MCF 10A (cell line): ENCODE measurements around the gene TMEM41A. TPM values are rescaled to one million over a fixed set of nuclear protein-coding genes. Genes with fewer than 3 reads are reported as not detected.

Source experiments
- BruUV-seq: library from RNA; stranded (reverse); fragments of 400-500 nt; replicated peaks from 2 replicates; lab custom pipeline; 2021; lab: Mats Ljungman, UMichigan
- CTCF ChIA-PET: fragments of 300-600 bp; sonication (Branson Sonifier 250); formaldehyde crosslinking; extraction: SDS; loops from one replicate; lab custom pipeline; 2021; ENCODE audit warnings: antibody characterized with exemption, inconsistent platforms; lab: Yijun Ruan, JAX
- POLR2A ChIA-PET: fragments of 300-600, 350-650 bp; sonication (Branson Sonifier 250); formaldehyde crosslinking; extraction: SDS; loops from one replicate; lab custom pipeline; 2020; ENCODE audit warnings: antibody characterized with exemption, inconsistent platforms; lab: Yijun Ruan, JAX
- DNase-seq: peaks from one replicate; pipeline ENCODE4 v3.0.0-alpha.2; 2018; ENCODE audit not compliant: unreplicated experiment
- H3K27ac Mint-ChIP-seq: one replicate; pipeline ENCODE4 v1.8.0; 2022; ENCODE audit warnings: mild to moderate bottlenecking, low read depth, mixed read lengths; ENCODE audit not compliant: unreplicated experiment
- H3K27me3 Mint-ChIP-seq: one replicate; pipeline ENCODE4 v1.8.0; 2022; ENCODE audit warnings: mixed read lengths; ENCODE audit not compliant: insufficient read depth, unreplicated experiment
- H3K36me3 Mint-ChIP-seq: one replicate; pipeline ENCODE4 v1.8.0; 2022; ENCODE audit warnings: mild to moderate bottlenecking, moderate library complexity, mixed read lengths; ENCODE audit not compliant: insufficient read depth, unreplicated experiment
- H3K4me1 Mint-ChIP-seq: one replicate; pipeline ENCODE4 v1.8.0; 2022; ENCODE audit warnings: mixed read lengths; ENCODE audit not compliant: insufficient read depth, unreplicated experiment
- H3K4me3 Mint-ChIP-seq: one replicate; pipeline ENCODE4 v1.8.0; 2022; ENCODE audit warnings: mild to moderate bottlenecking, moderate library complexity, mixed read lengths; ENCODE audit not compliant: unreplicated experiment
- H3K9me3 Mint-ChIP-seq: one replicate; pipeline ENCODE4 v1.8.0; 2022; ENCODE audit warnings: mixed read lengths; ENCODE audit not compliant: unreplicated experiment
- CTCF ChIP-seq: fragments of 200-600 bp; IDR thresholded peaks from one replicate; pipeline ENCODE4 v1.8.0; 2022; ENCODE audit warnings: antibody characterized with exemption, mild to moderate bottlenecking; ENCODE audit not compliant: unreplicated experiment
- intact Hi-C: fragments of 100-400 bp; cut with micrococcal nuclease; formaldehyde crosslinking; loops from 2 replicates; pipeline ENCODE4 v1.14.1; 2022
- total RNA-seq: library from RNA; stranded (reverse); gene quantifications from 2 replicates; pipeline ENCODE4 v1.2.3, GENCODE V29; 2022

The TMEM41A gene
- total RNA-seq, 1 experiment from 2014 or later, result 15.3 TPM

- BruUV-seq, result no TSS peak
- Mint-ChIP-seq H3K27me3 (no peaks in the 10 kb centered on the region), H3K27ac (no peak overlapping the region), H3K9me3 (no peaks in the 10 kb centered on the region), H3K4me1 (peaks cover 10% of the 10 kb centered on the region), H3K4me3 (no peak overlapping the region), H3K36me3 (no peaks in the 10 kb centered on the region)
- POLR2A ChIA-PET, result no interaction called here
- CTCF ChIA-PET, result interaction anchor here (0.6 to 1.0 kb wide), 2 partner anchors 31 to 1496 kb away, joined by 3 to 5 read pairs; no protein-coding TSS in a partner anchor
- no peak for DNase-seq
- TF ChIP-seq CTCF, result no peak
- intact Hi-C loops, result no loop called here
Observed at GRCh38 chr3:185502987-185503386, 4.2 kb upstream of the TMEM41A start.

GRCh38 chr3:185490241-185490640 lies 8.6 kb downstream of the TMEM41A start:
- H3K36me3 Mint-ChIP-seq, result peaks cover 54% of the 10 kb centered on the region
- H3K27me3 Mint-ChIP-seq, result no peaks in the 10 kb centered on the region
- no peak overlapping the region for H3K4me3 Mint-ChIP-seq
- no peak for DNase-seq
- intact Hi-C loops, result no loop called here
- TF ChIP-seq CTCF, result no peak
- ChIA-PET POLR2A (interaction anchor here (0.7 to 1.7 kb wide), 2 partner anchors 9 to 47 kb away, joined by 3 to 7 read pairs; partner anchors contain the start of gene TMEM41A), CTCF (interaction anchor here (0.5 kb wide), 1 partner anchor 10 kb away, joined by 3 read pairs; no protein-coding TSS in a partner anchor)
- BruUV-seq, result no TSS peak
- H3K9me3 Mint-ChIP-seq, result no peaks in the 10 kb centered on the region
- peaks cover 5% of the 10 kb centered on the region for H3K4me1 Mint-ChIP-seq
- H3K27ac Mint-ChIP-seq, result no peak overlapping the region

- H3K4me3 Mint-ChIP-seq, result no peak overlapping the region
- POLR2A ChIA-PET, result interaction anchor here (0.7 to 1.7 kb wide), 4 partner anchors 8 to 48 kb away, joined by 3 to 7 read pairs (median 3); partner anchors contain the start of gene TMEM41A
- H3K27ac Mint-ChIP-seq, result no peak overlapping the region
- peaks cover 5% of the 10 kb centered on the region for H3K4me1 Mint-ChIP-seq
- CTCF ChIA-PET, result interaction anchor here (0.8 to 2.5 kb wide), 3 partner anchors 10 to 85 kb away, joined by 3 to 10 read pairs (median 5); partner anchors contain the start of gene TMEM41A
- no peak for DNase-seq
- H3K27me3 Mint-ChIP-seq, result no peaks in the 10 kb centered on the region
- intact Hi-C loops, result no loop called here
- peaks cover 49% of the 10 kb centered on the region for H3K36me3 Mint-ChIP-seq
- no TSS peak for BruUV-seq
- no peak for TF ChIP-seq CTCF
- H3K9me3 Mint-ChIP-seq, result no peaks in the 10 kb centered on the region
Observed at GRCh38 chr3:185489462-185489861, 9.4 kb downstream of the TMEM41A start.

GRCh38 chr3:185488465-185488864 lies 10.4 kb downstream of the TMEM41A start:
- no peaks in the 10 kb centered on the region for H3K27me3 Mint-ChIP-seq
- no peak overlapping the region for H3K27ac Mint-ChIP-seq
- no peaks in the 10 kb centered on the region for H3K9me3 Mint-ChIP-seq
- no peak for TF ChIP-seq CTCF
- H3K36me3 Mint-ChIP-seq, result peaks cover 39% of the 10 kb centered on the region
- intact Hi-C loops, result no loop called here
- peaks cover 5% of the 10 kb centered on the region for H3K4me1 Mint-ChIP-seq
- H3K4me3 Mint-ChIP-seq, result no peak overlapping the region
- ChIA-PET POLR2A (interaction anchor here (0.7 kb wide), 2 partner anchors 12 to 625 kb away, joined by 3 read pairs; no protein-coding TSS in a partner anchor), CTCF (interaction anchor here (0.6 to 2.5 kb wide), 3 partner anchors 11 to 67 kb away, joined by 3 to 10 read pairs (median 5); partner anchors contain the start of gene TMEM41A)
- DNase-seq, result no peak
- no TSS peak for BruUV-seq
